Epidermal melanocyte (primary cell): ENCODE data around the gene CDH23.

ENCODE experiments used
- DNase-seq: peaks from one replicate; pipeline ENCODE4 v3.0.0; 2011; ENCODE audit warnings: low spot score; ENCODE audit not compliant: insufficient read length

CDH23 gene

GRCh38 chr10:71719464-71720201 lies 322.9 kb downstream of the CDH23 start, which contains the start of gene C10orf105:
Gene C10orf105, minus strand, starts transcription at chr10:71719778. Its CDS starts 3,441 bp downstream, at chr10:71716337.
- DNase-seq, result no peak

- no peak for DNase-seq
These were observed 323.6 kb downstream of the CDH23 start for GRCh38 chr10:71720288-71720687.

GRCh38 chr10:71721313-71721712 lies 324.6 kb downstream of the CDH23 start:
- no peak for DNase-seq

- DNase-seq, result no peak
These were observed 326.1 kb downstream of the CDH23 start for GRCh38 chr10:71722849-71723248.

GRCh38 chr10:71723311-71723710 lies 326.6 kb downstream of the CDH23 start:
- DNase-seq, result no peak

- DNase-seq, result no peak
These were observed 327.8 kb downstream of the CDH23 start for GRCh38 chr10:71724539-71724938.

GRCh38 chr10:71725249-71725648 lies 328.5 kb downstream of the CDH23 start:
- no peak for DNase-seq

GRCh38 chr10:71725998-71726579 lies 329.4 kb downstream of the CDH23 start:
- DNase-seq, result no peak

GRCh38 chr10:71726580-71727104 lies 329.9 kb downstream of the CDH23 start:
- DNase-seq, result no peak

GRCh38 chr10:71727105-71727737 lies 330.5 kb downstream of the CDH23 start:
- no peak for DNase-seq

- DNase-seq, result peak; percentile 37
These were observed 331.3 kb downstream of the CDH23 start for GRCh38 chr10:71727738-71728737.

- no peak for DNase-seq
These were observed 332.5 kb downstream of the CDH23 start for GRCh38 chr10:71729161-71729636.

GRCh38 chr10:71731791-71732190 lies 335.1 kb downstream of the CDH23 start:
- no peak for DNase-seq

GRCh38 chr10:71734797-71735196 lies 338.1 kb downstream of the CDH23 start:
- no peak for DNase-seq

GRCh38 chr10:71735709-71736569 lies 339.2 kb downstream of the CDH23 start:
- no peak for DNase-seq

- DNase-seq, result no peak
These were observed 339.8 kb downstream of the CDH23 start for GRCh38 chr10:71736570-71736952.

GRCh38 chr10:71737001-71737833 lies 340.5 kb downstream of the CDH23 start:
- no peak for DNase-seq

GRCh38 chr10:71737834-71738197 lies 341.1 kb downstream of the CDH23 start:
- DNase-seq, result peak; percentile 69

- no peak for DNase-seq
These were observed 342.7 kb downstream of the CDH23 start for GRCh38 chr10:71739358-71739900.
